ENCODE data around the gene COL6A5.

COL6A5 gene

GRCh38 chr3:130374908-130375307, 29.4 kb downstream of the COL6A5 start:
- peaks cover 1% of the 10 kb centered on the region for H3K27me3 Mint-ChIP-seq
- H3K36me3 Mint-ChIP-seq (ENCODE audit: low read depth) = no peaks in the 10 kb centered on the region
- no peak overlapping the region for H3K4me3 Mint-ChIP-seq
- H3K4me1 Mint-ChIP-seq (ENCODE audit: low read depth) = peaks cover 8% of the 10 kb centered on the region
- peaks cover 10% of the 10 kb centered on the region for H3K9me3 Mint-ChIP-seq
- H3K27ac Mint-ChIP-seq = no peak overlapping the region
- intact Hi-C loops (cut with micrococcal nuclease) = no loop called here

- H3K36me3 Mint-ChIP-seq (ENCODE audit: low read depth) = no peaks in the 10 kb centered on the region
- H3K27ac Mint-ChIP-seq = no peak overlapping the region
- intact Hi-C loops (cut with micrococcal nuclease) = no loop called here
Observed at GRCh38 chr3:130377960-130378676, 32.6 kb downstream of the COL6A5 start.

GRCh38 chr3:130378677-130379191, 33.3 kb downstream of the COL6A5 start:
- intact Hi-C loops (cut with micrococcal nuclease) = no loop called here
- H3K27ac Mint-ChIP-seq = no peak overlapping the region
- H3K9me3 Mint-ChIP-seq = peaks cover 10% of the 10 kb centered on the region
- peaks cover 8% of the 10 kb centered on the region for H3K4me1 Mint-ChIP-seq (ENCODE audit: low read depth)
- no peak overlapping the region for H3K4me3 Mint-ChIP-seq
- peaks cover 2% of the 10 kb centered on the region for H3K27me3 Mint-ChIP-seq
- no peaks in the 10 kb centered on the region for H3K36me3 Mint-ChIP-seq (ENCODE audit: low read depth)

More at GRCh38 chr3:130377960-130378676, 32.6 kb downstream of the COL6A5 start:
- peaks cover 8% of the 10 kb centered on the region for H3K4me1 Mint-ChIP-seq (ENCODE audit: low read depth)
- H3K9me3 Mint-ChIP-seq = peaks cover 10% of the 10 kb centered on the region
- peaks cover 2% of the 10 kb centered on the region for H3K27me3 Mint-ChIP-seq
- H3K4me3 Mint-ChIP-seq = no peak overlapping the region

GRCh38 chr3:130379274-130379673, 33.8 kb downstream of the COL6A5 start:
- H3K27ac Mint-ChIP-seq = no peak overlapping the region
- no peaks in the 10 kb centered on the region for H3K36me3 Mint-ChIP-seq (ENCODE audit: low read depth)
- H3K9me3 Mint-ChIP-seq = peaks cover 10% of the 10 kb centered on the region
- H3K4me1 Mint-ChIP-seq (ENCODE audit: low read depth) = peaks cover 8% of the 10 kb centered on the region
- H3K27me3 Mint-ChIP-seq = peaks cover 2% of the 10 kb centered on the region
- intact Hi-C loops (cut with micrococcal nuclease) = no loop called here
- no peak overlapping the region for H3K4me3 Mint-ChIP-seq

GRCh38 chr3:130380398-130380797, 34.9 kb downstream of the COL6A5 start:
- Mint-ChIP-seq H3K27ac (no peak overlapping the region), H3K4me3 (no peak overlapping the region), H3K9me3 (peaks cover 5% of the 10 kb centered on the region), H3K27me3 (peaks cover 2% of the 10 kb centered on the region), H3K36me3 (ENCODE audit: low read depth) (no peaks in the 10 kb centered on the region), H3K4me1 (ENCODE audit: low read depth) (peaks cover 8% of the 10 kb centered on the region)
- intact Hi-C loops (cut with micrococcal nuclease) = no loop called here

- peaks cover 2% of the 10 kb centered on the region for H3K27me3 Mint-ChIP-seq
- intact Hi-C loops (cut with micrococcal nuclease) = no loop called here
- H3K4me1 Mint-ChIP-seq (ENCODE audit: low read depth) = peaks cover 2% of the 10 kb centered on the region
- H3K4me3 Mint-ChIP-seq = no peak overlapping the region
- no peak overlapping the region for H3K27ac Mint-ChIP-seq
- no peaks in the 10 kb centered on the region for H3K36me3 Mint-ChIP-seq (ENCODE audit: low read depth)
- H3K9me3 Mint-ChIP-seq = no peaks in the 10 kb centered on the region
Observed at GRCh38 chr3:130383424-130383823, 38.0 kb downstream of the COL6A5 start.

GRCh38 chr3:130384476-130385025, 39.1 kb downstream of the COL6A5 start:
- Mint-ChIP-seq H3K27me3 (peaks cover 2% of the 10 kb centered on the region), H3K4me3 (no peak overlapping the region), H3K27ac (no peak overlapping the region), H3K36me3 (ENCODE audit: low read depth) (no peaks in the 10 kb centered on the region), H3K9me3 (no peaks in the 10 kb centered on the region), H3K4me1 (ENCODE audit: low read depth) (no peaks in the 10 kb centered on the region)
- intact Hi-C loops (cut with micrococcal nuclease) = no loop called here

GRCh38 chr3:130386604-130387263, 41.3 kb downstream of the COL6A5 start:
- Mint-ChIP-seq H3K4me3 (no peak overlapping the region), H3K27ac (no peak overlapping the region), H3K4me1 (ENCODE audit: low read depth) (no peaks in the 10 kb centered on the region), H3K9me3 (no peaks in the 10 kb centered on the region), H3K27me3 (no peaks in the 10 kb centered on the region), H3K36me3 (ENCODE audit: low read depth) (no peaks in the 10 kb centered on the region)
- intact Hi-C loops (cut with micrococcal nuclease) = no loop called here

GRCh38 chr3:130389743-130390478, 44.4 kb downstream of the COL6A5 start:
- H3K27ac Mint-ChIP-seq = no peak overlapping the region

GRCh38 chr3:130392266-130392665, 46.8 kb downstream of the COL6A5 start:
- Mint-ChIP-seq H3K9me3 (no peaks in the 10 kb centered on the region), H3K27ac (no peak overlapping the region)
- intact Hi-C loops (cut with micrococcal nuclease) = no loop called here

More at GRCh38 chr3:130389743-130390478, 44.4 kb downstream of the COL6A5 start:
- Mint-ChIP-seq H3K9me3 (no peaks in the 10 kb centered on the region), H3K4me1 (ENCODE audit: low read depth) (no peaks in the 10 kb centered on the region), H3K4me3 (no peak overlapping the region), H3K36me3 (ENCODE audit: low read depth) (no peaks in the 10 kb centered on the region), H3K27me3 (no peaks in the 10 kb centered on the region)
- intact Hi-C loops (cut with micrococcal nuclease) = no loop called here

GRCh38 chr3:130393594-130393993, 48.1 kb downstream of the COL6A5 start:
- H3K36me3 Mint-ChIP-seq (ENCODE audit: low read depth) = no peaks in the 10 kb centered on the region
- H3K4me1 Mint-ChIP-seq (ENCODE audit: low read depth) = no peaks in the 10 kb centered on the region
- intact Hi-C loops (cut with micrococcal nuclease) = no loop called here
- H3K4me3 Mint-ChIP-seq = no peak overlapping the region
- H3K27ac Mint-ChIP-seq = no peak overlapping the region
- no peaks in the 10 kb centered on the region for H3K27me3 Mint-ChIP-seq
- H3K9me3 Mint-ChIP-seq = no peaks in the 10 kb centered on the region

More at GRCh38 chr3:130392266-130392665, 46.8 kb downstream of the COL6A5 start:
- Mint-ChIP-seq H3K4me1 (ENCODE audit: low read depth) (no peaks in the 10 kb centered on the region), H3K27me3 (no peaks in the 10 kb centered on the region), H3K4me3 (no peak overlapping the region), H3K36me3 (ENCODE audit: low read depth) (no peaks in the 10 kb centered on the region)

GRCh38 chr3:130395331-130395730, 49.9 kb downstream of the COL6A5 start:
- intact Hi-C loops (cut with micrococcal nuclease) = no loop called here
- no peaks in the 10 kb centered on the region for H3K4me1 Mint-ChIP-seq (ENCODE audit: low read depth)

GRCh38 chr3:130395916-130396315, 50.4 kb downstream of the COL6A5 start:
- intact Hi-C loops (cut with micrococcal nuclease) = no loop called here
- no peaks in the 10 kb centered on the region for H3K4me1 Mint-ChIP-seq (ENCODE audit: low read depth)
- no peak overlapping the region for H3K27ac Mint-ChIP-seq
- H3K4me3 Mint-ChIP-seq = no peak overlapping the region
- H3K27me3 Mint-ChIP-seq = peaks cover 2% of the 10 kb centered on the region
- H3K9me3 Mint-ChIP-seq = no peaks in the 10 kb centered on the region
- no peaks in the 10 kb centered on the region for H3K36me3 Mint-ChIP-seq (ENCODE audit: low read depth)

More at GRCh38 chr3:130395331-130395730, 49.9 kb downstream of the COL6A5 start:
- no peaks in the 10 kb centered on the region for H3K9me3 Mint-ChIP-seq
- no peaks in the 10 kb centered on the region for H3K36me3 Mint-ChIP-seq (ENCODE audit: low read depth)
- H3K4me3 Mint-ChIP-seq = no peak overlapping the region
- no peak overlapping the region for H3K27ac Mint-ChIP-seq
- H3K27me3 Mint-ChIP-seq = no peaks in the 10 kb centered on the region

- no peaks in the 10 kb centered on the region for H3K4me1 Mint-ChIP-seq (ENCODE audit: low read depth)
- H3K9me3 Mint-ChIP-seq = peaks cover 29% of the 10 kb centered on the region
- no peaks in the 10 kb centered on the region for H3K36me3 Mint-ChIP-seq (ENCODE audit: low read depth)
- no peak overlapping the region for H3K27ac Mint-ChIP-seq
- intact Hi-C loops (cut with micrococcal nuclease) = no loop called here
- H3K27me3 Mint-ChIP-seq = peaks cover 4% of the 10 kb centered on the region
- H3K4me3 Mint-ChIP-seq = no peak overlapping the region
Observed at GRCh38 chr3:130404401-130404800, 58.9 kb downstream of the COL6A5 start.
